Measurements from ENCODE around the gene MYL3.

The MYL3 gene

DNA sequence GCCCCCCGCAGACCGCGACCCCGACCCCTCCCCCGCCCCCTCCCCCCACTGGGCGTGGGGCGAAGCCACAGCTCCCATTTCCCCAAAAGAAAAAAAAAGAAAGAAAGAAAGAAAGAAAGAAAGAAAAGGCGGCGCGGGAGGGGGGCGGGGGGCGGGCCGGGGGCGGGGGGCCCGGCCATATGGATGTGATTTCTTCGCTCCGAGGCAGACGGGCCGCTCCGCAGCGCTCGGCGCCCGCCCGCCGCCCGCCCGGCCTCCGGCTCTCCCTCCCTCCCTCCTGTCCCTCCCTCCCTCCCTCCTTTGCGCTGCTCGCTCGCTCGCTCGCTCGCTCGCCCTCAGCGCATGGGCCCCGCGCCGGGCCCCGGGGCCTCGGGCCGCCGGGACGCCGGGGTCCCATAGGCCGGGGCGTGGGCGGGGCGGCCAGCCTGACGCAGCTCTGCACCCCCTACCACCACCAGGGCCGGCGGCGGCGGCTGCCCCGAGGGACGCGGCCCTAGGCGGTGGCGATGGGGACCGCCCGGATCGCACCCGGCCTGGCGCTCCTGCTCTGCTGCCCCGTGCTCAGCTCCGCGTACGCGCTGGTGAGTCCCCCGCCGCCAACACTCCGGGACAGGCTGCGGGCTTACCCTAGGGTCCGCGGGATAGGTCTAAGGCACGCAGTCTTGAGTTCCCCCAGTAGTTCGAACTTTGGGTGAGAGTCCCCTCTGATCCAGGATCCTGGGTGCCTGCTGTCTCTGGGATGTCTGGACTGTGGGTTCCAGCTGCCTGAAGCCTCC, 20.0 kb upstream of the MYL3 start:
- in situ Hi-C loops (cut with HindIII; ENCODE audit: low sequenced_read_pairs) = no loop called here

DNA sequence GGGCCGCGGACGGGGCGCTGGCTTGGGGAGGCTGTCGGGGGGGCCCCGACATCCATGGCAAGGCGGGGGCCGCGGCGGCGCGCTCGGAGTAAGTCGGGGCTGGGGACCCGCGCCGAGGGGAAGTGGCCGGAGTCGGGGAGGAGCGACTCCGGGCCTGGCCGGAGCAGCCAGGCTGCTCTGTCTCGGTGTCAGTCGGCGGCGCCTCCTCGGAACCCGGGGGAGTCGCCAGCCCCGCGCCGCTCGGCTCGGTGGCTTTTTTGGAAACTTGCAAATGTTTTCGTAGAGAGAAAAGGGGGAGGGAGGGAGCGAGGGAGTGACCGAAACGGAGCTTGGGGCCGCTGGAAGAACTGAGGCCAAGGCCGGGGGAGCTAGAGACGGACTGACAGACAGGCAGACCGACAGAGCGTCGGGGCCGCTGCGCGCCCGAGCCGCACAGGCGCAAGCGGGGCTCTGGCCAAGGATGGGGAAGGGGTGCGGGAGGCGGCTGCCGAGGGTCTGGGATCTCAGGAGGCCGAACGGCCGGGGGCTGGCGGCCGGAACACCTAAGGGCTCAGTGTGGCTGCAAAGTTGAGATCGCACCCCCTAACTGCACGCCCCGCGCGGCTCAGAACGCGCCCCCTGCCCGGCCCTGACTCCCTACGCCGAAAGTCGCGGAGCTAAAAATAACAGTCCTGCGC, 19.3 kb upstream of the MYL3 start:
- in situ Hi-C loops (cut with HindIII; ENCODE audit: low sequenced_read_pairs) = no loop called here

GRCh38 chr3:46881596-46882376, 18.5 kb upstream of the MYL3 start:
- in situ Hi-C loops (cut with HindIII; ENCODE audit: low sequenced_read_pairs) = no loop called here

GRCh38 chr3:46880884-46881595, 17.8 kb upstream of the MYL3 start:
- in situ Hi-C loops (cut with HindIII; ENCODE audit: low sequenced_read_pairs) = no loop called here

DNA sequence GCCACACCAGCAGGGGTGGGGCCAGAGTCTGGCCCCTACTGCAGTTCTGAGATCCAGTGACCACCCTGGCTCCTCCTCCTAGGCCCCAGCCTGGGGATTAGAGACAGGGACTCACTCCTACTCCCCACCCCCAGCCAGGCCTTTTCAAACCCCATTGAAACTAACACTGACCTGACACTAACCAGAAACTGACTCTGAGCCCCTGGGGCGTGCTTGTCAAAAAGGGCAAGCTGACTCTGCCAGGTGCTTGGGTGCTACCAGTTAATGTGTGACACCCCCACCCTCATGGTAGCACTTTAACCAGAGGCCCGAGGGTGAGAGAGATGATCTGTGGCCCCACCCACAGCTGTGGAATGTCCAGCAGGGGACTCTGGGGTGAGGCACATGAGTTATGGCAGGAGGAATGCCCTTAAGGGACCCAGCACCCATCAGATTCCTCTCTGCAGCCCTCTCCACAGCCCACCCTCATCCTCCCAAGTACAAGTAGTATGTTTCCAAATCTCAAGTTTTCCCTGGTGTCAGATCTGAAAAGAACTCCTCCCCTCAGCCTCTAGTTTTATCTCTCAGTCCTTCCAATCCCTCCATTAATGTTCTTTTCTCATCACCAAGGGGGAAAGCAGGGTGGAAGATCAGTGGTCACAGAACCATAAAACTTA, 15.7 kb upstream of the MYL3 start:
- in situ Hi-C loops (cut with HindIII; ENCODE audit: low sequenced_read_pairs) = no loop called here

DNA sequence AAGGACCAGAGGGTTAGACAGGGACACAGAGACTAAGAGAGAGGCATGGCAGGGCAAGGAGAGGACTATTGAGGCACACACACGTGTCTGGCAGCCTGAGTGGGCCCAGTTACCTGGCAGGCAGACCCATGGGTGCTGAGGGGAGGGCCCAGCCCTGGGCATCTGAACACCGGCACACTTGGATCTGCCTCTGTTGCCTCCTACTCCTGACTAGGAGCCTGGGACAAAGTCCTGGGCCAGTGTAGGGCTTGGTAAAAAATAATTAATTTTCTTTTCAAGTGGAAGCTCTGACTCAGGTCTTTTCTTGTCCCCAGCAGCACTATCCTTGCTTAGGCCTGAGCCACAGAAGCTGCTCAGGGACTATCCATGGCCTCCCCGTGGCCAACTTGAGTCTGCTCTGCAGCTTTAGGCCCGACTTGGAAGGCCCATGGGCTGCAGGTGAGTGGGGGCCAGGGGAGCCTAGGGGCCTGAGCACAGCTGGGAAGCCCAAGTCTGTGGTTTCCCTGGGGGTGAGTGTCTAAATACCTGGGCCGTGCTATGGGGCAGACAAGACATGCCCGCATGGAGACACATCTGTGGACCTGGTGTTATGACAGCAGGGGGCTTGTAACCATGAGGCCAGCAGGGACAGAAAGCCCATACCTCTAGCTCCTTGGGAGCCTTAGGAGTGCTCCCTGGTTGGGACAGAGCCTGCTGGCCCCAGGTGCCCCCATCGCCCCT, 14.3 kb upstream of the MYL3 start, which contains the start of gene PTH1R:
Gene PTH1R (plus strand): TSS at position 316 of the 720 bp plus-strand sequence. CDS start 5,839 bp downstream, outside the sequence.
- in situ Hi-C loops (cut with HindIII; ENCODE audit: low sequenced_read_pairs) = no loop called here

GRCh38 chr3:46876313-46877300, 13.4 kb upstream of the MYL3 start:
- in situ Hi-C loops (cut with HindIII; ENCODE audit: low sequenced_read_pairs) = no loop called here

- in situ Hi-C loops (cut with HindIII; ENCODE audit: low sequenced_read_pairs) = no loop called here
Measured at GRCh38 chr3:46875560-46875959, 12.3 kb upstream of the MYL3 start.

GRCh38 chr3:46874430-46874829, 11.2 kb upstream of the MYL3 start:
- in situ Hi-C loops (cut with HindIII; ENCODE audit: low sequenced_read_pairs) = no loop called here

DNA sequence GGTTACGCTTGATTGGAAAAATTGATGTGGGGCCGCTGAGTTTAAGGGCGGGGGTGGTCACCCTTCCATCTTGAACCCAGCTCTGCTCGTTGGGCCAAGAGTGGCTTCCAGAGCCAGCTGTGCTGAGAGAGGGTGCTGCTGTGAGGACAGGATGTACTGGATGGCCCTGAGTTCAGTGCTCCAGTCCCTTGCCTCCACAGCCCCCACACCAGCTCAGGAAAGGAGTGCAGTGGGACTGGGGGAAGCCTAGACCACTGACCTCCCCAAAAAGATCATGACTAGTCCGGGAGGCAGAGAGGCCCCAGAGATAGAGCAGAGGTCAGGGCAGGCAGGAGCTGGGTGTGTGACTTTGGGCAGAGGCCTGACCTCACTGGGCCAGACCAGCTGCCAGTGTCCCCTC, 10.3 kb upstream of the MYL3 start:
- in situ Hi-C loops (cut with HindIII; ENCODE audit: low sequenced_read_pairs) = no loop called here

- in situ Hi-C loops (cut with HindIII; ENCODE audit: low sequenced_read_pairs) = no loop called here
Measured at GRCh38 chr3:46871222-46871621, 8.0 kb upstream of the MYL3 start.

DNA sequence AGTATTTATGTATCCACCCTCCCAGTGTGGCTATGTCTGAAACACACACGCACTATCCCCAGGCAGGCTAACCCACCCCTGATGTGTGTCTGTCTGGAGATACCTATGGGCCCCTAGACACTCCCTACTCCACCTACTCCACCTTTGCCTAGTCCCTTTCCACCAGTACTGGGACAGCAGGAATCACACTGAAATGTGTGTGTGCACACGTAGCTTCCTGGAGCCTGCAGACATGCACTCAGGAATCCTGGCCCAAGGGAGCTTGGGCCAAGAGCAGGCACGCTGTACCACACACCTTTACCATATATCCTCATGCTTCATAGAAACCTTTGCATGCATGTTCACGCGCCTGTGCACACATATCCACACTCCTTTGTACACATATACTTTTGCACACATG, 7.4 kb upstream of the MYL3 start:
- in situ Hi-C loops (cut with HindIII; ENCODE audit: low sequenced_read_pairs) = no loop called here

- in situ Hi-C loops (cut with HindIII; ENCODE audit: low sequenced_read_pairs) = no loop called here
Measured at GRCh38 chr3:46869440-46869839, 6.2 kb upstream of the MYL3 start.

GRCh38 chr3:46868948-46869347, 5.7 kb upstream of the MYL3 start:
- in situ Hi-C loops (cut with HindIII; ENCODE audit: low sequenced_read_pairs) = no loop called here

GRCh38 chr3:46868287-46868686, 5.0 kb upstream of the MYL3 start:
- in situ Hi-C loops (cut with HindIII; ENCODE audit: low sequenced_read_pairs) = no loop called here

DNA sequence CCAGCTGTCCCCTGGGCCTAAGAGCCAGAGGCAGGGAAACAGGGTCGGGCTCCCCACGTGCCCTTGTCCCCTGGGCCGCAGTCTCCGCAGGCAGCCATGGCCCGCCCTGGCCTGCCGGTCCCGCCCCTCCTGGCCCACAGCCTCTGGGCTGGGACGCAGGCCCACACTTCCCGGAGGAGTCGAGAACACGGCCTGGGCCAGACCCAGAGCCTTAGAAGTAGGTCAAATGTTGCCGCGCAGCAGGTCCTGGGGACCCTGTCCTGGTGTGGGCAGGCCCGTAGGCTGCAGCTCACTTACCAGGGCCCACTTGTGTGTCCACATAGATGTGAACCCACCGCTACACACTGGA, 4.3 kb upstream of the MYL3 start:
- in situ Hi-C loops (cut with HindIII; ENCODE audit: low sequenced_read_pairs) = no loop called here

- in situ Hi-C loops (cut with HindIII; ENCODE audit: low sequenced_read_pairs) = no loop called here
Measured at GRCh38 chr3:46866720-46867549, 3.7 kb upstream of the MYL3 start.

DNA sequence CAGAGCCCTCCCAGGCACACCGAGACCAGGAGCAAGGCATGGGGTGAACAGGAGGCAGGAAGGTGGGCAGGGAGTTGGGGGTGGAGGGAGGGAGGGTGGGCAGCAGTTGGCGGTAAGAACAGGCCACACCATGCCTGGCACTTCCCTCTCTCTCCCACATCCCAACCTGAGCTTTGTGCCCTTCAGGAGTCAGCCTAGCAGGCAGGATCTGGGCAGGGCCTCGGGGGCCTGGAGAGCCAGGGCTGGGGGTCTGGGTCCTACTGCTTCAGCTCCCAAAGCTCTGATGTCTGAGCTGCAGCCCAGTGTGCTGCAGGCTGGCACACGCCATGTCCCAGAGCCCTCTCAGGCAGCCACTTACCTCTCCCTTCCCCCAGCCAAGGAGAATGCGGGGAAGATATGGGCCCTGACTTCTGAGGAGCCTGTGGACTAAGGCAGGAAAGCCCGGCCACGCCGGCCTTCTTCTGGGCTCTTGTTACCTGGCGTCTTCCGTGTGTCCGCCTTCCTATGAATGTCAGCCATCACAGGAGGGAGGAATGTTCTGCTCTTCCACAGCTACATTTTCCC, 2.9 kb upstream of the MYL3 start:
- in situ Hi-C loops (cut with HindIII; ENCODE audit: low sequenced_read_pairs) = no loop called here
